GM23338 (cell line): ENCODE data around the gene PHOX2B. TPM values are rescaled to one million over a fixed set of nuclear protein-coding genes. Genes with fewer than 3 reads are reported as not detected.
A peak's percentile ranks its signal among the peaks of the same experiment; 100 is the strongest.

Experiments
- ATAC-seq: fragments of 200-7000 bp; cut with Tn5 transposase; 3 replicates; pipeline ENCODE4 v1.9.1; 2020
- DNase-seq: peaks from one replicate; pipeline ENCODE4 v3.0.0-alpha.2; 2015; ENCODE audit warnings: low spot score
- H2AFZ ChIP-seq: fragments of 200-600 bp; sonication (generic); 2 replicates; pipeline ENCODE4 v1.8.0; 2016; ENCODE audit warnings: antibody characterized with exemption, mild to moderate bottlenecking, moderate library complexity
- H3F3A ChIP-seq: fragments of 200-600 bp; sonication (generic); replicated peaks from 2 replicates; pipeline ENCODE4 v1.8.0; 2017; ENCODE audit warnings: antibody characterized with exemption, mixed run types, low read depth
- H3K27ac ChIP-seq: fragments of 200-600 bp; sonication (generic); 2 replicates; pipeline ENCODE4 v1.6.1; 2016; ENCODE audit warnings: low read depth
- H3K27me3 ChIP-seq: fragments of 200-600 bp; sonication (generic); 2 replicates; pipeline ENCODE4 v1.8.0; 2016; ENCODE audit warnings: mild to moderate bottlenecking, mixed run types, moderate library complexity; ENCODE audit not compliant: insufficient read depth
- H3K36me3 ChIP-seq: fragments of 200-600 bp; sonication (generic); 2 replicates; pipeline ENCODE4 v1.8.0; 2016; ENCODE audit warnings: mild to moderate bottlenecking; ENCODE audit not compliant: insufficient read depth
- H3K4me1 ChIP-seq: fragments of 200-600 bp; sonication (generic); 2 replicates; pipeline ENCODE4 v1.8.0; 2016; ENCODE audit warnings: mild to moderate bottlenecking, moderate library complexity; ENCODE audit not compliant: insufficient read depth
- H3K4me2 ChIP-seq: fragments of 200-600 bp; sonication (generic); 2 replicates; pipeline ENCODE4 v1.7.1; 2017; ENCODE audit warnings: mixed run types
- H3K4me3 ChIP-seq: fragments of 200-600 bp; sonication (generic); 2 replicates; pipeline ENCODE4 v1.6.1; 2016; ENCODE audit warnings: mixed run types
- H3K79me2 ChIP-seq: fragments of 200-600 bp; sonication (generic); replicated peaks from 2 replicates; pipeline ENCODE4 v1.8.0; 2017; ENCODE audit warnings: mild to moderate bottlenecking; ENCODE audit not compliant: insufficient read depth
- H3K9me2 ChIP-seq: fragments of 200-600 bp; sonication (generic); 2 replicates; pipeline ENCODE4 v1.8.0; 2017; ENCODE audit not compliant: insufficient read depth
- H4K20me1 ChIP-seq: fragments of 200-600 bp; sonication (generic); replicated peaks from 2 replicates; pipeline ENCODE4 v1.8.0; 2017; ENCODE audit warnings: mild to moderate bottlenecking; ENCODE audit not compliant: insufficient read depth
- H3K27ac Mint-ChIP-seq: 2 replicates; pipeline ENCODE4 v1.8.0; 2020; ENCODE audit warnings: inconsistent platforms, mild to moderate bottlenecking, moderate library complexity, mixed read lengths
- H3K27me3 Mint-ChIP-seq: 3 replicates; pipeline ENCODE4 v1.8.0; 2022; ENCODE audit warnings: low read depth, mild to moderate bottlenecking, moderate library complexity, mixed read lengths, inconsistent platforms; ENCODE audit not compliant: insufficient read depth, poor library complexity
- H3K36me3 Mint-ChIP-seq: 3 replicates; pipeline ENCODE4 v1.8.0; 2021; ENCODE audit warnings: low read depth, mild to moderate bottlenecking, inconsistent platforms, moderate library complexity, mixed read lengths
- H3K4me1 Mint-ChIP-seq: 3 replicates; pipeline ENCODE4 v1.8.0; 2020; ENCODE audit warnings: mild to moderate bottlenecking, inconsistent platforms, mixed read lengths
- H3K4me3 Mint-ChIP-seq: 3 replicates; pipeline ENCODE4 v1.8.0; 2021; ENCODE audit warnings: moderate library complexity, mild to moderate bottlenecking, inconsistent platforms, mixed read lengths
- H3K9me3 Mint-ChIP-seq: 3 replicates; pipeline ENCODE4 v1.8.0; 2020; ENCODE audit warnings: moderate library complexity, mild to moderate bottlenecking, inconsistent platforms, mixed read lengths
- CREB1 ChIP-seq: fragments of 250-450 bp; sonication (Bioruptor Pico); IDR thresholded peaks from 2 replicates; pipeline ENCODE4 v1.5.0; 2020; ENCODE audit warnings: low read depth, mild to moderate bottlenecking, moderate library complexity
- POLR2AphosphoS5 ChIP-seq: IDR thresholded peaks from 2 replicates; pipeline ENCODE4 v1.6.1; 2016; ENCODE audit warnings: antibody characterized with exemption, low read depth
- STAT1 ChIP-seq: IDR thresholded peaks from one replicate; pipeline ENCODE4 v1.6.1; 2016; ENCODE audit warnings: antibody characterized with exemption; ENCODE audit not compliant: unreplicated experiment
- polyA plus RNA-seq: library from polyadenylated mRNA; unstranded; fragments of >200 nt; fragmentation: Nextera tagmentation; extraction: Ambion mirVana; gene quantifications from 2 replicates; pipeline ENCODE4 v1.2.1, GENCODE V29; 2016
- total RNA-seq: library from RNA; depleted of rRNA; stranded (reverse); fragments of >200 nt; shearing (Covaris generic); gene quantifications from 2 replicates; pipeline ENCODE4 v1.2.3, GENCODE V29; 2014
- TF ChIP-seq, protein P1 (sequence below): fragments of 250-450 bp; sonication (Bioruptor Pico); IDR thresholded peaks from 2 replicates; pipeline ENCODE4 v1.5.0; 2020; ENCODE audit warnings: mild to moderate bottlenecking, moderate library complexity
- TF ChIP-seq, protein P2 (sequence below): IDR thresholded peaks from 2 replicates; pipeline ENCODE4 v1.6.1; 2016; ENCODE audit warnings: antibody characterized with exemption

Gene PHOX2B
- total and polyA plus RNA-seq, 2 experiments from 2014 or later = not detected

DNA sequence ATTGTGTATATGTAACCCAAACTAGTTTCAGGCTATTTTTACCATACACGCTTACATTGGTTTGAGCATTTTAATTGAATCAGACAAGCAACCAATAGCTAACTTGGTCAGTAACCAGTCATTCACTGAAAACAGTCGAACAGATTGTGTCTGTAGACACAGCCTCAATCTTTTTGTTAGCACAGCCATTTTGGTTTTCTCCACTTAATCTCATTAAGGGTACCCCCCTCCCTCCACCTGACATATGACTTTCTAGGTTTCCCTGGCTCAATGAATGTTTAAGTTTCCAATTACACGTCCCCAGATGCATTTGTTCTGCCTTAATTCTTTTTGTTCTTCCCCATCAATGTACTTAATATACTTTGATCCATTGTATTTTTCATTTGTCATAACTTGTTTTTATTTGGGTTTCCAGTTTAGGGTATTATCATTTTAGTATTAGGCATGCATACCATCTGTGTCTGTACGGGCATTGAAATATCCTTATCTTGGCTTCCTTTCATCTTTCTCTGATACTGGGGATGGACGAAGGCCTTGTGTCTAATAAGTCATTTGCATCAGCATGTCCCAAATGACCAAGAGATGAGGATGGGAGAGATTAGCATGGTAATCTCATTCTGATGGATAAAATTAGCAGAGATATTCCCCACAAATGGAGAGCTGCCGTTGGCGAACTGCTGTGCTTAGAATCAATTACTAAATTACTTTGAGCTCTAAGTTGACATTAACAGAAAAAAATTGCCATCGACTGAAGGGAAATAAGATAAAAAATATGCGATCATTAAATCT, 35.9 kb upstream of the PHOX2B start (continued):
- TF ChIP-seq, protein P1, sequence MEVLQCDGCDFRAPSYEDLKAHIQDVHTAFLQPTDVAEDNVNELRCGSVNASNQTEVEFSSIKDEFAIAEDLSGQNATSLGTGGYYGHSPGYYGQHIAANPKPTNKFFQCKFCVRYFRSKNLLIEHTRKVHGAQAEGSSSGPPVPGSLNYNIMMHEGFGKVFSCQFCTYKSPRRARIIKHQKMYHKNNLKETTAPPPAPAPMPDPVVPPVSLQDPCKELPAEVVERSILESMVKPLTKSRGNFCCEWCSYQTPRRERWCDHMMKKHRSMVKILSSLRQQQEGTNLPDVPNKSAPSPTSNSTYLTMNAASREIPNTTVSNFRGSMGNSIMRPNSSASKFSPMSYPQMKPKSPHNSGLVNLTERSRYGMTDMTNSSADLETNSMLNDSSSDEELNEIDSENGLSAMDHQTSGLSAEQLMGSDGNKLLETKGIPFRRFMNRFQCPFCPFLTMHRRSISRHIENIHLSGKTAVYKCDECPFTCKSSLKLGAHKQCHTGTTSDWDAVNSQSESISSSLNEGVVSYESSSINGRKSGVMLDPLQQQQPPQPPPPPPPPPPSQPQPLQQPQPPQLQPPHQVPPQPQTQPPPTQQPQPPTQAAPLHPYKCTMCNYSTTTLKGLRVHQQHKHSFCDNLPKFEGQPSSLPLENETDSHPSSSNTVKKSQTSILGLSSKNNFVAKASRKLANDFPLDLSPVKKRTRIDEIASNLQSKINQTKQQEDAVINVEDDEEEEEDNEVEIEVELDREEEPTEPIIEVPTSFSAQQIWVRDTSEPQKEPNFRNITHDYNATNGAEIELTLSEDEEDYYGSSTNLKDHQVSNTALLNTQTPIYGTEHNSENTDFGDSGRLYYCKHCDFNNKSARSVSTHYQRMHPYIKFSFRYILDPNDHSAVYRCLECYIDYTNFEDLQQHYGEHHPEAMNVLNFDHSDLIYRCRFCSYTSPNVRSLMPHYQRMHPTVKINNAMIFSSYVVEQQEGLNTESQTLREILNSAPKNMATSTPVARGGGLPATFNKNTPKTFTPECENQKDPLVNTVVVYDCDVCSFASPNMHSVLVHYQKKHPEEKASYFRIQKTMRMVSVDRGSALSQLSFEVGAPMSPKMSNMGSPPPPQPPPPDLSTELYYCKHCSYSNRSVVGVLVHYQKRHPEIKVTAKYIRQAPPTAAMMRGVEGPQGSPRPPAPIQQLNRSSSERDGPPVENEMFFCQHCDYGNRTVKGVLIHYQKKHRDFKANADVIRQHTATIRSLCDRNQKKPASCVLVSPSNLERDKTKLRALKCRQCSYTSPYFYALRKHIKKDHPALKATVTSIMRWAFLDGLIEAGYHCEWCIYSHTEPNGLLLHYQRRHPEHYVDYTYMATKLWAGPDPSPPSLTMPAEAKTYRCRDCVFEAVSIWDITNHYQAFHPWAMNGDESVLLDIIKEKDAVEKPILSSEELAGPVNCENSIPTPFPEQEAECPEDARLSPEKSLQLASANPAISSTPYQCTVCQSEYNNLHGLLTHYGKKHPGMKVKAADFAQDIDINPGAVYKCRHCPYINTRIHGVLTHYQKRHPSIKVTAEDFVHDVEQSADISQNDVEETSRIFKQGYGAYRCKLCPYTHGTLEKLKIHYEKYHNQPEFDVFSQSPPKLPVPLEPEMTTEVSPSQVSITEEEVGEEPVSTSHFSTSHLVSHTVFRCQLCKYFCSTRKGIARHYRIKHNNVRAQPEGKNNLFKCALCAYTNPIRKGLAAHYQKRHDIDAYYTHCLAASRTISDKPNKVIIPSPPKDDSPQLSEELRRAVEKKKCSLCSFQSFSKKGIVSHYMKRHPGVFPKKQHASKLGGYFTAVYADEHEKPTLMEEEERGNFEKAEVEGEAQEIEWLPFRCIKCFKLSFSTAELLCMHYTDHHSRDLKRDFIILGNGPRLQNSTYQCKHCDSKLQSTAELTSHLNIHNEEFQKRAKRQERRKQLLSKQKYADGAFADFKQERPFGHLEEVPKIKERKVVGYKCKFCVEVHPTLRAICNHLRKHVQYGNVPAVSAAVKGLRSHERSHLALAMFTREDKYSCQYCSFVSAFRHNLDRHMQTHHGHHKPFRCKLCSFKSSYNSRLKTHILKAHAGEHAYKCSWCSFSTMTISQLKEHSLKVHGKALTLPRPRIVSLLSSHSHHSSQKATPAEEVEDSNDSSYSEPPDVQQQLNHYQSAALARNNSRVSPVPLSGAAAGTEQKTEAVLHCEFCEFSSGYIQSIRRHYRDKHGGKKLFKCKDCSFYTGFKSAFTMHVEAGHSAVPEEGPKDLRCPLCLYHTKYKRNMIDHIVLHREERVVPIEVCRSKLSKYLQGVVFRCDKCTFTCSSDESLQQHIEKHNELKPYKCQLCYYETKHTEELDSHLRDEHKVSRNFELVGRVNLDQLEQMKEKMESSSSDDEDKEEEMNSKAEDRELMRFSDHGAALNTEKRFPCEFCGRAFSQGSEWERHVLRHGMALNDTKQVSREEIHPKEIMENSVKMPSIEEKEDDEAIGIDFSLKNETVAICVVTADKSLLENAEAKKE (CRISPR knock-in tag) = no peak

- no peak overlapping the region for H3K4me2 ChIP-seq
- no peak overlapping the region for H3K4me3 ChIP-seq
- no peaks in the 10 kb centered on the region for H3K36me3 Mint-ChIP-seq
- H3K4me1 ChIP-seq = peaks cover under 1% of the 10 kb centered on the region
- H3K79me2 ChIP-seq = no peaks in the 10 kb centered on the region
- no peak overlapping the region for H3K27ac Mint-ChIP-seq
- DNase-seq (peak; percentile 56), ATAC-seq (no peak)
- H3K9me3 Mint-ChIP-seq = no peaks in the 10 kb centered on the region
- H3K27me3 ChIP-seq = no peaks in the 10 kb centered on the region
- no peaks in the 10 kb centered on the region for H3K36me3 ChIP-seq
- H4K20me1 ChIP-seq = no peaks in the 10 kb centered on the region; the same call in 1 of the 2 replicates
- H2AFZ ChIP-seq = no peak overlapping the region
- H3K27me3 Mint-ChIP-seq = peaks cover 3% of the 10 kb centered on the region
- H3K4me3 Mint-ChIP-seq = no peak overlapping the region
- 0 out of 2 replicates have a peak, but pooled peaks cover 8% of the 10 kb centered on the region for H3K9me2 ChIP-seq
- no peak overlapping the region for H3K27ac ChIP-seq
- H3F3A ChIP-seq = no peaks in the 10 kb centered on the region
- H3K4me1 Mint-ChIP-seq = peaks cover 5% of the 10 kb centered on the region
- TF ChIP-seq CREB1 (CRISPR knock-in tag) = no peak
- no peak for TF ChIP-seq STAT1
- no peak for TF ChIP-seq POLR2AphosphoS5
- TF ChIP-seq, protein P1 (CRISPR knock-in tag) = no peak
- TF ChIP-seq, protein P2, sequence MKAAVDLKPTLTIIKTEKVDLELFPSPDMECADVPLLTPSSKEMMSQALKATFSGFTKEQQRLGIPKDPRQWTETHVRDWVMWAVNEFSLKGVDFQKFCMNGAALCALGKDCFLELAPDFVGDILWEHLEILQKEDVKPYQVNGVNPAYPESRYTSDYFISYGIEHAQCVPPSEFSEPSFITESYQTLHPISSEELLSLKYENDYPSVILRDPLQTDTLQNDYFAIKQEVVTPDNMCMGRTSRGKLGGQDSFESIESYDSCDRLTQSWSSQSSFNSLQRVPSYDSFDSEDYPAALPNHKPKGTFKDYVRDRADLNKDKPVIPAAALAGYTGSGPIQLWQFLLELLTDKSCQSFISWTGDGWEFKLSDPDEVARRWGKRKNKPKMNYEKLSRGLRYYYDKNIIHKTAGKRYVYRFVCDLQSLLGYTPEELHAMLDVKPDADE = no peak
These were observed 27.9 kb upstream of the PHOX2B start for GRCh38 chr4:41776466-41776865.
